NCI-H2171 (cell line): ENCODE data around the gene MED1.
"Not testable (repeated sequence)": the region's sequence is repeated elsewhere in the genome, so short reads cannot be mapped to it uniquely, and the experiment has no call there.

Source experiments
- DNase-seq: peaks from one replicate; lab custom pipeline; 2025; lab: John Stamatoyannopoulos, UW

The MED1 gene

GRCh38 chr17:39439868-39440267 lies 11.2 kb downstream of the MED1 start:
- not testable (repeated sequence) for DNase-seq

- DNase-seq = no peak
Observed at GRCh38 chr17:39429600-39429999, 21.5 kb downstream of the MED1 start.

GRCh38 chr17:39416141-39416540 lies 34.9 kb downstream of the MED1 start:
- DNase-seq = no peak

GRCh38 chr17:39410279-39410678 lies 40.8 kb downstream of the MED1 start:
- no peak for DNase-seq

- DNase-seq = no peak
Observed at GRCh38 chr17:39408360-39408759, 42.7 kb downstream of the MED1 start.

GRCh38 chr17:39406951-39407350 lies 44.1 kb downstream of the MED1 start:
- no peak for DNase-seq

GRCh38 chr17:39405436-39405835 lies 45.6 kb downstream of the MED1 start:
- no peak for DNase-seq

- no peak for DNase-seq
Observed at GRCh38 chr17:39404542-39405378, 46.3 kb downstream of the MED1 start.

- DNase-seq = no peak
Observed at GRCh38 chr17:39402890-39403605, 48.0 kb downstream of the MED1 start.

GRCh38 chr17:39402244-39402889 lies 48.7 kb downstream of the MED1 start:
- peak; percentile 89 for DNase-seq

- peak; percentile 88 for DNase-seq
Observed at GRCh38 chr17:39401412-39402243, 49.4 kb downstream of the MED1 start, which contains the start of gene FBXL20. FBXL20 (minus strand) TSS chr17:39401626; CDS start chr17:39401402, 224 bp downstream.

GRCh38 chr17:39400547-39401411 lies 50.3 kb downstream of the MED1 start:
- DNase-seq = no peak

GRCh38 chr17:39399791-39400190 lies 51.3 kb downstream of the MED1 start:
- no peak for DNase-seq

- no peak for DNase-seq
Observed at GRCh38 chr17:39393736-39394135, 57.3 kb downstream of the MED1 start.

GRCh38 chr17:39391448-39391847 lies 59.6 kb downstream of the MED1 start:
- DNase-seq = no peak

- DNase-seq = no peak
Observed at GRCh38 chr17:39385040-39385439, 66.0 kb downstream of the MED1 start.

GRCh38 chr17:39380144-39380543 lies 70.9 kb downstream of the MED1 start:
- DNase-seq = no peak

- DNase-seq = no peak
Observed at GRCh38 chr17:39376434-39376833, 74.6 kb downstream of the MED1 start.

- DNase-seq = not testable (repeated sequence)
Observed at GRCh38 chr17:39367805-39368204, 83.3 kb downstream of the MED1 start.

- DNase-seq = no peak
Observed at GRCh38 chr17:39365872-39366271, 85.2 kb downstream of the MED1 start.

- DNase-seq = no peak
Observed at GRCh38 chr17:39365242-39365641, 85.8 kb downstream of the MED1 start.
